C4-2B (cell line): ENCODE data around the gene TSSC4.

Source experiments
- H3K27ac ChIP-seq: fragments of 450-650 bp; 2 replicates; pipeline ENCODE4 v1.5.1; 2017
- ZFX ChIP-seq: fragments of 450-650 bp; IDR thresholded peaks from 2 replicates; pipeline ENCODE4 v1.6.1; 2017
- TF ChIP-seq, protein P1 (sequence below): fragments of 450-650 bp; conservative IDR thresholded peaks from 2 replicates; pipeline ENCODE4 v1.5.1; 2017; ENCODE audit warnings: mild to moderate bottlenecking

TSSC4 gene

DNA sequence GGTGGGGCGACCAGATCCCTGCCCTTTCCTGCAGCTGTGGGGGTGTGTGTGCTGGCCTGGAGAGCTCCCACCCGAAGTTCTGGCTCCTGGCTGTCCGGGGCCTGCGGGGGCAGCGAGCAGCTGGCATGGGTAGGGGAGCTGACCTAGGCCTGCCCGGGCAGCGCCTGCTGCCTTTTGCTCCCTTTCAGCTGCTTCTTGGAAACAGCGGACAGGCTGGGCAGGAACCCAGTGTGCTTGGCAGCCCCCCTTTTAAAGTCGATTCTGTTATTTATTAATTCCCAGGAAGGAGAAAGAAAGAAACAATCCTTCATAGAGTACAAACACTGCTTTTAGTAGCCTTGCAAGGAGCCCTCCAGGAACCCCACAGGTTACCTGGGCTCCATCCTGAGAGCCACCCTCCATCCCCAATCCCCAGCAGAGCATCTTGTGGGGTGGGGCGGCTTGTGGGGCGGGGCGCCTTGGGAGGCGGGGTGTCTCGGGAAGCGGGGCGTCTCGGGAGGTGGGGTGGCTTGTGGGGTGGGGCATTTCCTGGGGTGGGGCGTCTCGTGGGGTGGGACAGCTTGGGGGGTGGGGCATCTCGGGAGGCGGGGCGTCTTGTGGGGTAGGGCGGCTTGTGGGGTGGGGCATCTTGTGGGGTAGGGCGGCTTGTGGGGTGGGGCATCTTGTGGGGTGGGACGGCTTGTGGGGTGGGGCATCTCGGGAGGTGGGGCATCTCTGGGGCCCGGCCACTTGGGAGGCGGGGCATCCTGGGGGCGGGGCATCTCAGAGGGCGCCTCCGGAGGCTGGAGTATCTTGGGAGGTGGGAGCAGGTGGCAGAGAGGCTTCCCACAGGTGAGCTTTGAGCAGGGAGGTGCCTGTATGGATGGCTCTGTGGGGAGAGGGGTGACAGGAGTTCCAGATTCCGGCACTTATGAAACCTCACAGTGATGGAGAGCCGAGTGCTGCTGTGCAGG lies 16.4 kb upstream of the TSSC4 start:
- no peak overlapping the region for H3K27ac ChIP-seq
- TF ChIP-seq ZFX = no peak
- TF ChIP-seq, protein P1, sequence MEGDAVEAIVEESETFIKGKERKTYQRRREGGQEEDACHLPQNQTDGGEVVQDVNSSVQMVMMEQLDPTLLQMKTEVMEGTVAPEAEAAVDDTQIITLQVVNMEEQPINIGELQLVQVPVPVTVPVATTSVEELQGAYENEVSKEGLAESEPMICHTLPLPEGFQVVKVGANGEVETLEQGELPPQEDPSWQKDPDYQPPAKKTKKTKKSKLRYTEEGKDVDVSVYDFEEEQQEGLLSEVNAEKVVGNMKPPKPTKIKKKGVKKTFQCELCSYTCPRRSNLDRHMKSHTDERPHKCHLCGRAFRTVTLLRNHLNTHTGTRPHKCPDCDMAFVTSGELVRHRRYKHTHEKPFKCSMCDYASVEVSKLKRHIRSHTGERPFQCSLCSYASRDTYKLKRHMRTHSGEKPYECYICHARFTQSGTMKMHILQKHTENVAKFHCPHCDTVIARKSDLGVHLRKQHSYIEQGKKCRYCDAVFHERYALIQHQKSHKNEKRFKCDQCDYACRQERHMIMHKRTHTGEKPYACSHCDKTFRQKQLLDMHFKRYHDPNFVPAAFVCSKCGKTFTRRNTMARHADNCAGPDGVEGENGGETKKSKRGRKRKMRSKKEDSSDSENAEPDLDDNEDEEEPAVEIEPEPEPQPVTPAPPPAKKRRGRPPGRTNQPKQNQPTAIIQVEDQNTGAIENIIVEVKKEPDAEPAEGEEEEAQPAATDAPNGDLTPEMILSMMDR = no peak

DNA sequence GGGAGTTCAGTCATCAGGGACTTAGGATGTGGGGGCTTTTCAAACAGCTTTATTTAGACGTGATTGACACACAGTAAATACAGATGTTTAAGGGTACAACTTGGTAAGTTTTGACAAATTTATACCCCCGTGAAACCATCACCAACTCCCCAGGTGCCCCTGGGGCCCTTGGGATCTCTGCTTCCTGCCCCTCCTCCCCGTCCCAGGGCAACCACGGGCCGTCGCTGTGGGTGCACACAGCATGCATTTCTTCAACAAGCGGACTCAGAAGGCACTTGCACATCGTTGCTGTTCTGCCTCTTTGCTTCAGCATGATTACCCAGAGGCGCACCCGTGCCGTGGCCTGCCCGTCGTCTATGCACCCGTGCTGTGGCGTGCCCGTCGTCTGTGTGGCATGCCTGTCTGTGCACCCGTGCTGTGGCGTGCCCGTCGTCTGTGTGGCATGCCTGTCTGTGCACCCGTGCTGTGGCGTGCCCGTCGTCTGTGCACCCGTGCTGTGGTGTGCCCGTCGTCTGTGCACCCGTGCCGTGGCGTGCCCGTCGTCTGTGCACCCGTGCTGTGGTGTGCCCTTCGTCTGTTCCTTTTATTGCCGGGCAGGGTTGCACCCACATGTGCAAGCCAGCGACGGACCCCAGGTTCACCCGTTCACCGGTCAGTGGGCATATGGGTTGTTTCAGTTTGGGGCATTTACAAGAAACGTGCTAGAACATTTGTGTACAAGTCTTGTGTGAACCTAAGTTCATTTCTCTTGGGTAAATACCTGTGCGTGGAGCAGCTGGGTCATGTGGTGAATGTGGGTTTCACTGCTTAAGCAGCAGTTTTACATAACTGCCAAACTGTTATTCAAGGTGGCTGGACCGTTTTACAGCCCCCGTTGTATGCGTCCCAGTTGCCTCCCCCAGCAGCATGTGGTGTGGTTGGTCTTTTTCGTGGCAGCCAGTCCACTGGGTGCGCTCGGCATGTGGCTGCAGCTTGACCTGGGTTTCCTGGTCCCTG lies 15.1 kb upstream of the TSSC4 start:
- TF ChIP-seq, protein P1 = no peak
- TF ChIP-seq ZFX = no peak
- no peak overlapping the region for H3K27ac ChIP-seq

DNA sequence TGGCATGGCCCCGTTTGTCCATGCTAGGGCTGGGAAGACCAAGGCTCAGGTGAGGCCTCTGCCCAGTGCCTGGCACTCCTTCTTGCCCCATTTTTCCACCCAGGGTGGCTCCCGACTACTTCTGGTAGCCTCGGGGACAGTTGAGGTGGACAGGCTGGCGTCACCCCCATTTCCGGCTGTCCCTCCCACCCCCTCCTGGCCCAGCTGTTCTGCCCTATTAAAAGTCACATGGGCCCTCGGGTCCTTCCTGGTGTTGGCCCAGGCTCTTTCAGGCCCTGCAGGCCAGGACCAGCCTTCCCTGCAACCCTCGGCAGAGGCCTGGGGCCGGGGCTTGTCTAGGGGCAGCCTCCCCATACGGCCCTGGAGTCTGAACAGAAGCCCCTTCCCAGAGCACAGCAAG lies 14.0 kb upstream of the TSSC4 start:
- TF ChIP-seq ZFX = no peak
- TF ChIP-seq, protein P1 = no peak
- no peak overlapping the region for H3K27ac ChIP-seq

DNA sequence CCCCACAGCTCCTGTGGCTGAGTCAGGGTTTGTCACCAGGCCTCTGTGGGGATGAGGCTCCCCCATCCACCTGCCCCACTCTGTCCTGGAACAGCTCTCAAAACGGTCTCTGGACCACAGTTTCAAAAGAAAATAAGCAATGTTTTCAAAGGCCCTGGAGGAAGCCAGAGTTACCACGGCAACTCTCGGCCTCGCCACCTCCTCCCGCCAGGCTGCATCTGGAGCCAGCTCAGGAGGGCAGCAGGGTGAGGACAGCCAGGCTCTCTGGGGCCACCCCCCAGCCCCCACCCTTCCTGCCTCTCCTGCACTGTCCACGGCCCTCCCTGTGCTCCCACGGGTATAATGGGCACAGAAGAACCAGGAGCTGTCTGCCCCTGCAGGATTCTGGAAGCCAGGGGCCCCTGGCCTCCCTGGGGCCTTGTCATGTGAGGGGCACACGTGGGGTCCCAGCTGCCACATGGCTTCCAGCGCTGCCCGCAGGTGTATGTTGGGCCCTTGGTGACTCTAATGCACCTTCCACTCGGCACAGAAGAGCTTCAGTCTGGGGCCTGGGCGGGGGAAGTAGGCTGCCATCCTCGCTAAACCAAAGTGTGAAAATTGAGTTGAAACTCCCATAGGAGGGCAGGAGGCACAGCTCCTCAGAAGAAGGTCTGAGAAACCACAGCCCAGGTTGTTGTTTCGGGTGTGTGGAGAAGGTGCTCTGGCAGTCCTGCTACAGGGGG lies 13.1 kb upstream of the TSSC4 start:
- TF ChIP-seq ZFX = no peak
- TF ChIP-seq, protein P1 = no peak
- no peak overlapping the region for H3K27ac ChIP-seq

DNA sequence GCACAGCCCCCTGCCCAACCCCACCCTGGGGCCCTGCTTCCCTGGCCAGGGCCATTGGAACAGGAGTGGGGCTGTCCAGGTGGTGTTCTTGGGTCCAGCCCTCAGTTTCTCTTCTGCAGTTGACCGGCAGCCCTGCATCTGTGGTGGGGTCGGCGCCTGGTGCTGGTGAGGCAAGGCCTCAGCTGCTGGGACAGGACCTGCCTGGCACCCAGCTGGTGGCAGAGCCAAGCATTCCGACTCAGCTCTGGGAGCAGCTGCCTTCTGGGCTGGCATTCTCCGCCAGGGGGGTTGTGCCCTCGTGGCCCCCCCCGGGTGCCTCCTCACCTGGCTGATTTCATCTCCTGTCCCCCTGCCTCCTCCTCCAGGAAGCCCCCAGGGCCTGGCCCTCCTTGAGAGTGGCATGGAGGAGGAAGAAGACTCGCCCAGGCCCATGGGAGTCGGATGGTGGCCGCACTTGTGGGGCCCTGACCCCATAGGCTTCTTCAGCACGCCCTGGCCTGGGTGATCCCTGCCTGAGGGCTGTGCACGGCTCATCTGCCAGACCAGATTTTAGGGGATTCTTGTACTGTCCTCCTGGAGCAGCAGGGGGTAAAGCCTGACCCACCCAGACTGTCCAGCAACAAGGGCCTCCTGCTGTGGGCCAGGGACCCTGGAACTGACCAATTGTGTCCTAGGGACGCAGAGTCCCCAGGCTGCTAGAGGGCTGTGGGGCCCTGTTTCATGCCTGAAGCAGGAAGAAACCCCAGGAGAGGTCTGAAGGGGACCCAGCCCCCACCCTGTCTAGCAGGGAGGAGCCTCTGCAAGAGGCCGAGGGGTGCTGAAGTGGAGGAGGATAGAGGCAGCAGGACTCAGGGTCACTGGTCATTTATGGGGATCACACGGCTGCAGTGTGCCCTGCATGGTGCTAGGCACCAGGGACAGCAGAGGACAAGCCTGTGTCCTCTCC lies 11.8 kb upstream of the TSSC4 start:
- TF ChIP-seq, protein P1 = no peak
- no peak for TF ChIP-seq ZFX
- no peak overlapping the region for H3K27ac ChIP-seq

DNA sequence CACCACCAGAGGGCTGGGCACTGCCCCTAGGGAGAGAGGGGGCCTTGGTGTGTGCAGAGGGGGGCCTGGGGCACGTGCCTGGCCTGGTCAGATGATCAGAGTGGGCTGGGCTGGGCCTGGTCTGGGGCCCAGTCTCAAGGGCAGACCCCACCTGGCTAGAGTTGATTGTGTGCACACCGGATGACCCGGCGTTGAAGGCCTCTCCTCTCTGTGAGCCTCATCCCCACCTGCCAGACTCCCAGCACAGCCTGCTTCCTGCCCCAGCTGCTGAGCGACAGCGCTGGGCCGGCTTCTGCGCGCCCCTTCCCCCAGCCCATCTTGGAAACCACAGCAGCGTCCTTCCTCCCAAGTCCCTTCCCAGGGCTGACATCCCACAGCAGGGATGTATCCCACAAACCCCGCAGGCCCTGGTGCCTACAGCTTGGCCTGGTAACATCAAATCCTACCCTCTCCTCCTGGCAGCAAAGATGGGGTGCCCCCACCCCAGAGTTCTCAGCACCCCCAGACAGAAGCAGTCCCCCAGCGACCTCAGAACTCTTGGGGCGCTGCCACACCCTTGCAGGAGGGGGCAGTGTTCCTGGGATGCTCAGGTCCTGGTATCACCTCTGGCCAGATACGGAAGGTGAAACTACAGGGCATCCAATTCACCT lies 11.0 kb upstream of the TSSC4 start:
- TF ChIP-seq ZFX = no peak
- TF ChIP-seq, protein P1 = no peak
- no peak overlapping the region for H3K27ac ChIP-seq
